SK-N-DZ (cell line): ENCODE measurements around the gene CLDN9.
"Not testable (repeated sequence)": the region's sequence is repeated elsewhere in the genome, so short reads cannot be mapped to it uniquely, and the experiment has no call there.

Experiments used
- DNase-seq: peaks from one replicate; pipeline ENCODE4 v3.0.0-alpha.2; 2015; ENCODE audit warnings: low spot score
- small RNA-seq, 2 experiments: library from RNA; depleted of rRNA; stranded (forward); fragments of <200 nt; gene quantifications; one replicate each; pipeline ENCODE3, GENCODE V24; 2014

Gene CLDN9

GRCh38 chr16:3054965-3055733 lies 42.4 kb downstream of the CLDN9 start:
- no peak for DNase-seq

- not testable (repeated sequence) for DNase-seq
Measured at GRCh38 chr16:3055734-3056115, 43.0 kb downstream of the CLDN9 start.

- no peak for DNase-seq
Measured at GRCh38 chr16:3056336-3057180, 43.8 kb downstream of the CLDN9 start.

GRCh38 chr16:3057181-3058138 lies 44.7 kb downstream of the CLDN9 start:
- DNase-seq = no peak

- peak; percentile 54 for DNase-seq
Measured at GRCh38 chr16:3058139-3059030, 45.7 kb downstream of the CLDN9 start.

- DNase-seq = peak; percentile 85
Measured at GRCh38 chr16:3059041-3059722, 46.5 kb downstream of the CLDN9 start.

GRCh38 chr16:3059723-3060242 lies 47.1 kb downstream of the CLDN9 start:
- no peak for DNase-seq

GRCh38 chr16:3060339-3061127 lies 47.8 kb downstream of the CLDN9 start:
- DNase-seq = no peak

- DNase-seq = no peak
Measured at GRCh38 chr16:3062553-3062952, 49.8 kb downstream of the CLDN9 start.

- DNase-seq = no peak
Measured at GRCh38 chr16:3063625-3064386, 51.1 kb downstream of the CLDN9 start.

Small RNA genes within 50 kb of the gene (small RNA-seq; reads per million reads assigned to genes)
- 0 reads per million in 2 experiments for gene LINC00514
